ENCODE measurements around the gene USP47.

Gene USP47

GRCh38 chr11:11971906-11972547 lies 130.3 kb downstream of the USP47 start:
- Histone ChIP-seq H3K27ac (no peak overlapping the region), H3K27me3 (replicated peaks) (no peaks in the 10 kb centered on the region), H3K36me3 (replicated peaks) (no peaks in the 10 kb centered on the region), H3K4me3 (ENCODE audit: low read depth, low read length) (no peak overlapping the region)
- no peak for DNase-seq
- in situ Hi-C loops (cut with HindIII; ENCODE audit: low pct_ligation_motif_present, low sequenced_read_pairs): no loop called here
- TF ChIP-seq, protein P1, sequence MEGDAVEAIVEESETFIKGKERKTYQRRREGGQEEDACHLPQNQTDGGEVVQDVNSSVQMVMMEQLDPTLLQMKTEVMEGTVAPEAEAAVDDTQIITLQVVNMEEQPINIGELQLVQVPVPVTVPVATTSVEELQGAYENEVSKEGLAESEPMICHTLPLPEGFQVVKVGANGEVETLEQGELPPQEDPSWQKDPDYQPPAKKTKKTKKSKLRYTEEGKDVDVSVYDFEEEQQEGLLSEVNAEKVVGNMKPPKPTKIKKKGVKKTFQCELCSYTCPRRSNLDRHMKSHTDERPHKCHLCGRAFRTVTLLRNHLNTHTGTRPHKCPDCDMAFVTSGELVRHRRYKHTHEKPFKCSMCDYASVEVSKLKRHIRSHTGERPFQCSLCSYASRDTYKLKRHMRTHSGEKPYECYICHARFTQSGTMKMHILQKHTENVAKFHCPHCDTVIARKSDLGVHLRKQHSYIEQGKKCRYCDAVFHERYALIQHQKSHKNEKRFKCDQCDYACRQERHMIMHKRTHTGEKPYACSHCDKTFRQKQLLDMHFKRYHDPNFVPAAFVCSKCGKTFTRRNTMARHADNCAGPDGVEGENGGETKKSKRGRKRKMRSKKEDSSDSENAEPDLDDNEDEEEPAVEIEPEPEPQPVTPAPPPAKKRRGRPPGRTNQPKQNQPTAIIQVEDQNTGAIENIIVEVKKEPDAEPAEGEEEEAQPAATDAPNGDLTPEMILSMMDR (IDR thresholded peaks at IDR 0.05; ENCODE audit: low read depth, low read length, missing control alignments): no peak

DNA sequence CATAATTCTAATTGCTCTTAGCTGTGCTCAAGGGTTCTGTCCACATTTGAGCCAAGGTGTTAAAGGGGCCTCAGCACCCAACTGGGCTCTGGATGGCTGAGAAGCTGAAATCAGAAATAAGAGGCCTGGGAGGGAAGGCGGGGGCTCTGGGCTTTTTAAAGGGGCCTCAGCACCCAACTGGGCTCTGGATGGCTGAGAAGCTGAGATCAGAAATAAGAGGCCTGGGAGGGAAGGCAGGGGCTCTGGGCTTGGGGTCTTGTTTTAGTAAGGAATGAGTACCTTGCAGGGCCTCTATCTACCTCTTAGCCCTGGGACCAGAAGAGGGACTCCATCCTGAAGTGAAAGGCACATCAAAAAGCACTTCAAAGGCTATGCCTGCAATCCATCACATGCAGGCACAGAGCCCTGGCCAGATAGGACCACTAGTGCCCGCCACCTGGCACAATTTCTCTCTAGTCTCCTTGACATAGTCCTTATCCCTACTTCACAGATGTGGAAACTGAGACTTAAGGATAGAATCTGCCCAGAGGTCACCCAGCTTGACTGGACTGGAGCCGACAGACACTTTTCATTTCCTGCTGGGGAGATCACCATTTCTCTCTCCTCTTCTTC lies 131.1 kb downstream of the USP47 start:
- no peak overlapping the region for H3K27ac ChIP-seq
- DNase-seq: no peak
- no peak overlapping the region for H3K4me3 ChIP-seq (ENCODE audit: low read depth, low read length)
- TF ChIP-seq, protein P1 (IDR thresholded peaks at IDR 0.05; ENCODE audit: low read depth, low read length, missing control alignments): no peak
- in situ Hi-C loops (cut with HindIII; ENCODE audit: low pct_ligation_motif_present, low sequenced_read_pairs): no loop called here
- no peaks in the 10 kb centered on the region for H3K36me3 ChIP-seq (replicated peaks)
- H3K27me3 ChIP-seq (replicated peaks): no peaks in the 10 kb centered on the region

DNA sequence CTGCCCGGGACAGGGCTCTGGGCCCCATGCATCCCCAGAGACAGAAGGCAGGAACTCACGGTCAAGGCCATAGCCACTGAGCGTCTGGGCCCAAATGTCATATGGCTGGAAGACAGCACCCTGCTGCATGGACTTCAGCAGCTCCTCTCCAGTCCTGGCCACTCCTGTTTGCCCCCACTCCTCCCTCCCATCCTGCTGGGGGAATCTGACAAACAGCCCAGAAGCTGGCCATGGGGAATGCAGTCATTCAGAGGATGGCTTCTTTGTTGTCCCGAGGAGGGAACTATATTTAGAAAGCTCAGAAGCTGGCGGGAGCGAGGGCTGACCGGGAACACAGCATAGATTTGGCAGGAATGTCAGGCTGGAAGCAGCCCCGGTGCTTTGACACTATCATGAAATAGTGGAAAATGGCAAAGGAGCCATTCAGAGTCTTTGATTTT lies 131.6 kb downstream of the USP47 start:
- no peak overlapping the region for H3K4me3 ChIP-seq (ENCODE audit: low read depth, low read length)
- in situ Hi-C loops (cut with HindIII; ENCODE audit: low pct_ligation_motif_present, low sequenced_read_pairs): no loop called here
- no peak for DNase-seq
- H3K36me3 ChIP-seq (replicated peaks): no peaks in the 10 kb centered on the region
- TF ChIP-seq, protein P1 (IDR thresholded peaks at IDR 0.05; ENCODE audit: low read depth, low read length, missing control alignments): no peak
- no peak overlapping the region for H3K27ac ChIP-seq
- H3K27me3 ChIP-seq (replicated peaks): no peaks in the 10 kb centered on the region

DNA sequence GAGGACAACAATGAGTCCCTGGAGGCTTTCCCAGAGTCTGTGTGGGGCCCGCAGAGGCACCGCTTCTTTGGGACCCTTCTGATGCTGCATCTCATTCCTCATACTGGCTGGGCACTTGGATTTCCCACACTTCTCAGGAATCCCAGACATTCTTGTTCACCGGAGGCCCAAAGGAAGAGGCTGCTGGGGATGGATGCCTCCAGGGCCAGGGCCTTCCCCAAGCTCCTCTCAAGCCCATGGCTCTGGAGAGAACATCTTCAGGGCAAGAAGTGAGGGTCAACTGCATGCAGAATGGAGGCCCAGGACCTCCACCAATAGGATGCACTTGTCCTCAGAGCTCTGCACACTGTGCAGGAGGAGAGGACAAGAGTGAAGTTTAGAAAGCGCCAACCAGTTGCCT lies 132.1 kb downstream of the USP47 start:
- in situ Hi-C loops (cut with HindIII; ENCODE audit: low pct_ligation_motif_present, low sequenced_read_pairs): no loop called here
- H3K27ac ChIP-seq: no peak overlapping the region
- TF ChIP-seq, protein P1 (IDR thresholded peaks at IDR 0.05; ENCODE audit: low read depth, low read length, missing control alignments): no peak

DNA sequence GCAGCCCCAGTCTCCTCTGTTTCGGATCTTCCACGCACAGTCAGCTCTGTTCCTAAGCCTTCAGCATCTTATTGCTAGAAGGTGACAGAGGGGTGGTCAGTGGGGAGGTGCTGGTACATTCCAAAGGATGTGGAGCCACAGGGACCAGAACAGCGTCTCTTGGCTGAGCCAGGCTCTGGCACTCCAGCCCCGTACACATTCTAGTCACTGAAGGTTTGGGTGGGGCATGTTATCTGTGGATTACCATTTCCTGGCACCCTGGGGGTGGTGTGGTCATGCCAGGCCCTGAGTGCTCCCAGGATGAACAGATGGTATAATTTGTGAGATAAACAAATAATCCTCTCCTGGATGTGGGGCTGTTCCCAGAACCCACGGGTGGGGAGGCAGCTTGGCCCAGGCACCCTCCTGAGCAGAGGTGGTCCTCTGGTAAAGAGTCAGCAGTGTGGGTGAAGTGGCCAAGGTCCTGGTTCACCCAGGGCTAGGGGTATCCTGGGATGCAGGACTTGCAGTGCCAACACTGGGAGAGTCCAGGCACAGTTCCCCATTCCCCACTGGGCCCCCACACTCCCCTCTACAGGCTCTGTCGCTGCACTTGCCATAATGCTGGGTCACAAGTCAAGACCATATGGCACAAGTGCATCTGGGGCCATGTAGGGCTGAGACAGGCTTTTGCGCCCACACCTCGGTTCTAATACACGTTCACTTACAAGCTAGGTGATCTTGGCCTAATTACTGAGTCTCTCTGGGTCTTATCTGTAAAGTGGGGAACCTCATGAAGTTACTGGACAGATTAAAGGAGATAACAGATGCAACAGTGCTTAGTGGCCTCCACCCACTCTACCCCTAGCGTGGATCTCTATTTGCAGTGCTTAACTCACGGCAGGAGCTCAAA lies 133.7 kb downstream of the USP47 start:
- TF ChIP-seq, protein P1 (IDR thresholded peaks at IDR 0.05; ENCODE audit: low read depth, low read length, missing control alignments): no peak
- Histone ChIP-seq H3K27ac (no peak overlapping the region), H3K27me3 (replicated peaks) (no peaks in the 10 kb centered on the region), H3K4me3 (ENCODE audit: low read depth, low read length) (no peak overlapping the region), H3K36me3 (replicated peaks) (no peaks in the 10 kb centered on the region)
- no peak for DNase-seq
- in situ Hi-C loops (cut with HindIII; ENCODE audit: low pct_ligation_motif_present, low sequenced_read_pairs): no loop called here

More for the DNA sequence above, 132.1 kb downstream of the USP47 start:
- no peak overlapping the region for H3K4me3 ChIP-seq (ENCODE audit: low read depth, low read length)
- H3K27me3 ChIP-seq (replicated peaks): no peaks in the 10 kb centered on the region
- H3K36me3 ChIP-seq (replicated peaks): no peaks in the 10 kb centered on the region
- DNase-seq: no peak
